ENCODE measurements around the gene PAK6.

PAK6 gene

GRCh38 chr15:40293905-40294895 lies 55.3 kb downstream of the PAK6 start:
- no peak for DNase-seq (ENCODE audit: low spot score)

- DNase-seq (ENCODE audit: low spot score): no peak
Measured at GRCh38 chr15:40295297-40295696, 56.4 kb downstream of the PAK6 start.

GRCh38 chr15:40295877-40296560 lies 57.2 kb downstream of the PAK6 start:
- DNase-seq (ENCODE audit: low spot score): no peak

GRCh38 chr15:40296561-40297230 lies 57.8 kb downstream of the PAK6 start:
- DNase-seq (ENCODE audit: low spot score): no peak

GRCh38 chr15:40297356-40297755 lies 58.5 kb downstream of the PAK6 start:
- no peak for DNase-seq (ENCODE audit: low spot score)

GRCh38 chr15:40298216-40298935 lies 59.5 kb downstream of the PAK6 start:
- no peak for DNase-seq (ENCODE audit: low spot score)

DNA sequence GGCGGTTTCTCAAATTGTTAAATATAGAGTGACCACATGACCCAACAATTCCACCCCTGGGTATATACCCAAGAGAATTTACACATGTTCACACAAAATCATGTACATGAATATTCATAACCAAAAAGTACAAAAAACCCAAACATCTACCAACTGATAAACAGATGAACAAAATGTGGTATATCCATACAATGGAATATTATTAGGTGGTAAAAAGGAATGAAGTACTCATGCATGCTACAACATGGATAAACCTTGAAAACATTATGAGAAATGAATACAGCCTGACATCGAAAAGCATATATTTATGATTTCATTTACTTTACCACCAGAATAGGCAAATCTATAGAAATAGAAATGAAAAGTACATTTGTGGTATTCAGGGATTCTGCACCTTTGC lies 61.5 kb downstream of the PAK6 start:
- no peak for DNase-seq (ENCODE audit: low spot score)

GRCh38 chr15:40300771-40301170 lies 61.9 kb downstream of the PAK6 start:
- no peak for DNase-seq (ENCODE audit: low spot score)

GRCh38 chr15:40301467-40302179 lies 62.8 kb downstream of the PAK6 start:
- no peak for DNase-seq (ENCODE audit: low spot score)

DNA sequence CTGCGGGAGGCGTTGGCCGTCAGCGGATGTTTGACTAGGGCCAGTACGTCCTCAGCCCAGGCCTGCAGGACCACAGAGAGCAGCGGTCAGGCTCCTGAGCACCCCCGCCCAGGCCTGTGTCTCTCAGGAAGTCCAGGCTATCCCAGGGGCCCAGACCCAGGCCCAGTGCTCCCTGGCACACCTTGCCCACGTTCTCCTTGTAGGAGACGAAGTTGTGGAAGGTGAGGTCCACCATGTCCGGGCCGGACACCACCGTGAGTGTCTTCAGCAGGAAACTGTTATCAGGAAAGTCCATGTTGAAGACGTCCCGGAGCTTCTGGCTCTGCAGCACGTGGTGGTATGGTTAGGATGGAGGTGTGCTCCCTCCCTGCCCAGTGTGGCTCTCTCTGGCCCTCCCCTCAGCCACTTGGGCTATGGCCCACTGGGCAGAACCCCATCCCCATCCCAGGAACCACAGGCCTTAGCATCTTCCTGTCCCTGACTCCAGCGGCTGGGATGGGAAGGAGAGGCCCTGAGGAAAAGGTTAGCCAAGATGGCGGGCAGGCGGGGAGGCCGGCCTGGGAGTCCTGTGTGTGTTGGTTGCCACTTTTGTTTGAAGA lies 63.5 kb downstream of the PAK6 start:
- DNase-seq (ENCODE audit: low spot score): no peak

GRCh38 chr15:40302981-40303380 lies 64.1 kb downstream of the PAK6 start:
- no peak for DNase-seq (ENCODE audit: low spot score)

DNA sequence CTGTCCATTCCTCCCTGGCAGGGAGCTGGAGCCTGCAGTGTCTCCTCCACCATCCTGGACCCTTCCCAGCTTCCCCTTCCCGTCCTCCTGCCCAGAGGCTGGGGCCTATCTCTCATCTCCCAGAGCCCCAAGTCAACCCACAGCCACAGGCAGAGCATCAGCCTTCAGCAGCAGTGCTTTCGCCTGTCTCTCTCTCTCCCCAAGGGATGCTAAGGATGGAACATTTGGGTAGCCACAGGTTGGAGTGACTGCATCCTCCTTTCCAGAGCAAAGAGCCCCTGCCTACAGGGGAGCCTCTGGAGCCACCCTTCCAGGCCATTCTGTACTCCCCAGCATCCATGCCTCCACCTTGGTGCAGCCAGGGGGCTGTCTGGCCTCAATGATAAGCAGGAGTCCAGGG lies 64.7 kb downstream of the PAK6 start:
- DNase-seq (ENCODE audit: low spot score): no peak

DNA sequence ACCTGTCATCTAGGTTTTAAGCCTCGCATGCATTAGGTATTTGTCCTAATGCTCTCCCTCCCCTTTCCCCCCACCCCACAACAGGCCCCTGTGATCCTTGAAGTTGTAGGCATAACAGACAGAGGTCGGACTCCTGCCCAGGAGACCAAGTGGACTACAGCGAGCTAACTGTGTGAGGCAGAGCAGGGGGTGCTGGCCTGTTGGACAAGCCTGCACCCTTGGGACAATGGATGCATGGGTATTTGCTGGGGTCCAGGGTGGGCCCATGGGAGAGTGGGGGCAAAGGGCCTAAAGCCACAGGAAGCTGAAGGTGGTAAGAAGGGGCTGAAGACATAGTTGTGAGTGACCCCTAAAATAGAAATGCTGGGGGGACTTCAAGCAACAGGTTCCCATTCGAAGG lies 66.4 kb downstream of the PAK6 start:
- no peak for DNase-seq (ENCODE audit: low spot score)

DNA sequence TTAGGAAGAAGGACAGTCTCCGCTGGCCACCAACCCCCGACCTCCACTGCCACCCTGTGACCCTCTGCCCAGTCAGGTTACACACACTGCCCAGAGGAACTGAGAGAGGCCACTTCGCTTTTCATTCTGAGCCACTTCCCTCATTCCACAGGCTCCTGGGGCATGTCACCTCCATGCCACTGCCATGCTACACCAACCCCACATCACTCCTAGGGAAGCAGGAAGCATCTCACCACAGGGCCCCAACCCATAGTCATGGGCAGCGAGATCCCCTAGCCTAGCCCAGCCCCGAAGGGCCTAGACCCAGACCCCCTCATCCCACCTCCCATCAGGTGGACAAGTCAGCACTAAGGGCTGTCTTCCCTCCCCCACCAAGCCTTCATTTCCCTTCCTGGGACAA lies 67.5 kb downstream of the PAK6 start:
- DNase-seq (ENCODE audit: low spot score): no peak

DNA sequence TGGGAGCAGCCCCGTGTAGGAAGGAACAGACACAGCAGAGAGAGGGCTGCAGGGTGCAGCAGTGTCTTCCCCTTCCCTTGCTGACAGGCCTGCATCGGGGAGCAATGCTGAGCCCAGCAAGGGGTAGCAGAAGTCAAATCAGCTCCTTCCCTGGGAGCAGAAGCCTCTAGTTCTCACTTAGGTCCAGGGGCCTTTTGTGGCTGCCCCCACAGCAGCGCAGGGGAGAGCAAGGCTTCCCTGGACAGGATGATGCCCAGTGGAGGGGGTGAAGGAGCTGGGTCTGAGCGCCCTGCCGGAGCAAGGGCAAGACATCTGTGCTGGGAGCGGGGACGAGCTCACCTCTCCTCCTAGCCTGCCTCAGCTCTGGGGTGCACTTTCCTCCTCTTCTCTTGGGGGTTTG lies 68.0 kb downstream of the PAK6 start:
- DNase-seq (ENCODE audit: low spot score): no peak

GRCh38 chr15:40307421-40308211 lies 68.8 kb downstream of the PAK6 start, which contains the start of gene PLCB2:
PLCB2 (minus strand) TSS chr15:40307935; CDS start chr15:40307672, 263 bp downstream.
- no peak for DNase-seq (ENCODE audit: low spot score)

DNA sequence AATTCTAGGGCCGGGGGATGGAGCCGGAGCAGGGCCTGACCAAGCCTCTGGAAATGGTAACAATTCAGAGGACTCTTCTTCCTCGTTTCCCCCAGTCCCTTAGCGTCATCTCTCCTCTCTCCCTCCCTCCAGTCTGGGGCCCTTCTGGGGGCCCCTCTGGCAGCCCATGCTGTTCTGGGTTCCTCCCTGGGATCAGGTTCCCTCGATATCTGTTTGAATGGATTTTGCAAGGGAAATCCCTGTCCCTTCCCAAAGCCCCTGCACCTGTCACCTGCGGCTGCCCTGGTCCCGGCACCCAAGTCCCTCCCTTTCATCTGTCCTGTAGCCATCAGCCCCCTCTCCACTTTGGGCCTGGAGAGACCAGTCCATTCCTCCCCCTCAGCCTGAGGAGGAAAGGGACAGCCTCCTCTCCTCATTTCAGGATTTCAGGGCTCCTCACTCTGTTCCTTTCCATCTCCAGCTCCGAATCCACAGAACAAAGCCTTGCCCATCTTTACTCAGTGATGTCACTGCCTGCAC lies 70.5 kb downstream of the PAK6 start:
- DNase-seq (ENCODE audit: low spot score): no peak

- no peak for DNase-seq (ENCODE audit: low spot score)
Measured at GRCh38 chr15:40310001-40310959, 71.4 kb downstream of the PAK6 start.

- no peak for DNase-seq (ENCODE audit: low spot score)
Measured at GRCh38 chr15:40310993-40311392, 72.1 kb downstream of the PAK6 start.
